NCI-H345 treated with DMSO at 0.1 percent for 48 hours (cell line): ENCODE results near the gene ARHGDIA.

ENCODE experiments used
- DNase-seq: peaks from one replicate; lab custom pipeline; 2025; ENCODE audit not compliant: unreplicated experiment; lab: John Stamatoyannopoulos, UW

The ARHGDIA gene

DNA sequence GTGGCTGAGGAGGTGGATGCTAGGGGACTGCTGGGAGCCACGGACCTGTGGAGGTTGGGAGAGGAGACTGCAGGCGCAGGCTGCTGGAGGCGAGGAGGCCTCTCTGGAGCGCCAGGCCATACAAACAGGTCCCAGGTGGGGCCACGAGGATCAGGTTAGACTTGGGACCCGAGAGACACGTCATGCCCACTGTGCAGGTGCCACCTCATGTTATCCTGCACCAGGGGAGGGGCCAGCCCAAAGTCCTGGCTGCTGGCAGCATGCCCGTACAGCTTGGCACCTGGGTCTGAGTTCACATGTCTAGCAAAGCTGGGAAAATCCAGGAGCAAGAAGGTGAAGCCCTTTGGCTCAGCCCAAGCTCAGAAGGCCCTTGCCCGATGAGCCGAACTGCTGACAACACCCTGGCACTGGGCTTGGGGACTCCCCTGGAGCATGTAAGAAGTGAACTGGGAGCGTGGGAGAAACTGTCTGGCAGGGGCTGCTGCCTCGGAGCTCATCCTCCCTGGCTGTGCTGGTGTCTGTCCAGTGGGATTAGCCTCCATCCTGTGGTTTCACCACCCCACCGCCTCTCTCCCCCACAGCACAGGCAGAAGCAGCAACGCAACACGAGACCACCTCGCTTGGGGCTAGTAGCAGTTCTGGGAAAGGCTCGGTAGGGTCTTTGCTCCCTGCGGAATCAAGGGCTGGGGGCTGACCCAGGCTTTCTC is 5.3 kb downstream of the ARHGDIA start:
- DNase-seq, result no peak

DNA sequence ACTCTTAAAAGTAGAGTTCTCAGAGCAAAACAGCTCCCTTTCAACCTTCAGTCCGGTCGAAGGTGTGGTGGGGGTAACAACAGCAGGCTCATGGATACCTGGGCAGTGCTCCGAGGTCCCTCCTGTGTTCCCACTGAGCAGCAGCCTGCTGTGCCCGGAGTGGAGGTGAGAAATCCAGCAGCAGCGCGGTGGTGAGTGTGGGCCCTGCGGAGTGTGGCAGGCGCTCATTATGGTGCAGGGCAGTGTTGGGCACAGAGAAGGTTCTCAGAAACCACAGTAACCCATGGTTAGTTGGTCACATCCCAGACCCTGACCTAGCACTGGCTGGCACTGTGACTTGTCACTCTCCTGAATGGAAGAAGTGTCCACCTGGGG is 5.8 kb downstream of the ARHGDIA start:
- DNase-seq, result no peak

GRCh38 chr17:81863833-81864768 is 7.0 kb downstream of the ARHGDIA start:
- no peak for DNase-seq

GRCh38 chr17:81863123-81863675 is 7.9 kb downstream of the ARHGDIA start:
- DNase-seq, result no peak

- DNase-seq, result peak; percentile 100
These were observed 10.2 kb downstream of the ARHGDIA start for GRCh38 chr17:81860756-81861568.

DNA sequence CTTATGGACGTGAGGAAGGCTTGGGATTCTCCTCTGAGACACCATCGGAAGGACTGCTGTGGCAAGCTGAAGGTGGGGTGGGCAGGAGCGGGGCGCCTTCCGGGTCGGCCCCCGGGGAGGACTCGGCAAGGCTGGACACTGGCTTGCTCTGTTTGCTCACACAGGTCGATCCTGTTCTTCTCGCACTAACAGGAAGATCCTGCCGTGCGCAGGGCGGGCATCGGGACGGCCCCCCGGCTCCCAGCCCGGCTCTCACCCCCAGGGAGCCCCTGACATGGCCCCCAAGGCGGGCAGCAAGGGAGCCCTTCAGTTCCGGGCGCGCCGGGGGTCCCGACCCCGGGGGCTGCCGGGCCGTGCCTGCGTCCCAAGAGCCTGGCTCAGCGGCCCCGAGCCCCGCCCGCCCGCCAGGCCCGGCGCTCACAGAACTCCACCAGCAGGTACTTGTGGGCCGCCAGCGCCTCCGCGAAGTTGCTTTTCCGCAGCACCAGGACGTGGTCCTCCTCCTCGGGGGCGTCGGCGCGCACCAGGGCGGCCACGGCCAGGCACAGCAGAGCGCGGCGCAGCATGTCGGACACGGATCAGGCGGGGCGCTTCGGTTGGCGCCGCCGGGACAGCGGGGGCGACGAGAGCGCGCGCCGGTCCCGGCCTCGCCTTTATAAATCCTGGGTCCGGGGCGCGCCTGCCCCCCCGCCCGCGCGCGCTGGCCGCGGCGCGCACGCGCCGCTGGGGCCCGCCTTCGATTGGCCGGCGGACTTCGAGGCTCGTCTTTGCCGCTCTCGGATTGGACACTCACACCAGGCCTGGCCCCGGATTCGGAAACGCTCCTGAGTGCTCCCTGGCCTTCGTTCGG is 11.0 kb downstream of the ARHGDIA start, which contains the start of gene P4HB:
TSS of gene P4HB (minus strand) at position 630 of the 850 bp plus-strand sequence. CDS start at position 566, 64 bp downstream.
- DNase-seq, result no peak

GRCh38 chr17:81858967-81859905 is 11.9 kb downstream of the ARHGDIA start:
- no peak for DNase-seq

- DNase-seq, result no peak
These were observed 12.8 kb downstream of the ARHGDIA start for GRCh38 chr17:81858170-81858966.

GRCh38 chr17:81854974-81855774 is 16.0 kb downstream of the ARHGDIA start:
- no peak for DNase-seq

- DNase-seq, result no peak
These were observed 18.9 kb downstream of the ARHGDIA start for GRCh38 chr17:81852237-81852636.

- DNase-seq, result no peak
These were observed 19.7 kb downstream of the ARHGDIA start for GRCh38 chr17:81851423-81851822.

DNA sequence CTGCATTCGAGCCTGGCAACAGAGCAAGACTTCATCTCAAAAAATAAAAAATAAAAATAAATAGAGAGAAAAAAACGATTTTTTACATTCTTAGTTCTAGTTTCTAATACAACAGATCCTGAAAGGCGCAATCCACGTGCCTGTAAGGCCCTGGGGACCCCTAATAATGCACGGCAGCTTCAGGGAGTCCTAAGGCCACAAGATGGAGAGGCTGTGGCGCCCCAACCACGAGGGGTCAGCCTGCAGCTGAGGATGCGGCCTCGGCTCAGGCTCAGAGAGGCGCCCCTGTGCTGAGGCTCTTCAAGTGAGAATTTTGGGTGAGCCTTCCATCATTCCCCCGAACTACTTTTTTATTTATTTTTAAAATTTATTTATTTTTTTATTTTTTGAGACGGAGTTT is 21.7 kb downstream of the ARHGDIA start:
- no peak for DNase-seq

DNA sequence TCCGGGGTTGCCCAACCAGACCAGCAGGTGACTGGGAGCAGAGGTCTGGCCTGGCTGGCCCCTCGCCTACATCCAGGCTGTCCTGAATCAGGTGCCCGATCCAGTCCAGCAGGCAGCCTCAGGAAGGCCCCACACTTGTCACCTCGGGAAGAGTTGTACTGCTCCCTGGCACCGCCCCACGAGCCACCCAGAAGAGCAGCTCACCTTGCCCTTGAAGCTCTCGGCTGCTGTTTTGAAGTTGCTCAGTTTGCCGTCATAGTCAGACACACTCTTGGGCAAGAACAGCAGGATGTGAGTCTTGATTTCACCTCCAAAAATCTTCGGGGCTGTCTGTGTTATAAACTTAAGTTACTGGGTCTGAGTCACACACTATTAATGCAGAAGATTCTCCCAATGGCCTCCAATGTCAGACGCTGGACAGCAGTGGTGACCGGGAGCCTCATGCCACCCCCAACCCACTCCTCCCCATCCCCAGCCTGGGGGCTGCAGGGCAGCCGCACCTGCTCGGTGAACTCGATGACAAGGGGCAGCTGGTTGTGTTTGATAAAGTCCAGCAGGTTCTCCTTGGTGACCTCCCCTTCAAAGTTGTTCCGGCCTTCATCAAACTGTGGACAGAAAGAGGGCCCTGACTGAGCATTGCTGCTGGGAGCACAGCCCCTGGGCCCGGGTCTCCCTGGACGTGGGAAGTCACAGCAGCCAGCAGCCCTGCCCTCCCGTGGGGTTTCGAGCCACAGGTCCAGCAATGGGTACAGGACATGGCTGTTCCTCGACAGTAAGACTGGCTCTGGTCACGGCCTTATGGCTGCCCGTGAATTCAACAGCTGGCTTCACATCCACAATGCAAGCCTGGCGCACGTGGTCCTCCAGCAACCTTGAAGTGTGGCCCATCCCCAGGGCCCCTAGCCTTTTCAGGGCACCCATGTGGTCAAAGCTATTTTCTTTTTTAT is 24.1 kb downstream of the ARHGDIA start:
- no peak for DNase-seq

- no peak for DNase-seq
These were observed 25.0 kb downstream of the ARHGDIA start for GRCh38 chr17:81845881-81846742.

- no peak for DNase-seq
These were observed 25.8 kb downstream of the ARHGDIA start for GRCh38 chr17:81845361-81845760.
